Measurements from ENCODE around the gene HLX.

GRCh38 chr1:220872296-220872695 is 6.9 kb upstream of the HLX start:
- TF ChIP-seq POLR2AphosphoS5 (IDR thresholded peaks at IDR 0.05; ENCODE audit: low read depth, low read length), result no peak
- TF ChIP-seq CTCF (IDR thresholded peaks at IDR 0.05), result no peak
- no peak for TF ChIP-seq EZH2phosphoT487 (IDR thresholded peaks at IDR 0.05; ENCODE audit: borderline replicate concordance, low read depth)
- no peak for TF ChIP-seq USF2 (IDR thresholded peaks at IDR 0.05; ENCODE audit: borderline replicate concordance, low read depth, low read length)

Measured in SK-N-SH (cell line).